ENCODE data around the gene CD160.

DNA sequence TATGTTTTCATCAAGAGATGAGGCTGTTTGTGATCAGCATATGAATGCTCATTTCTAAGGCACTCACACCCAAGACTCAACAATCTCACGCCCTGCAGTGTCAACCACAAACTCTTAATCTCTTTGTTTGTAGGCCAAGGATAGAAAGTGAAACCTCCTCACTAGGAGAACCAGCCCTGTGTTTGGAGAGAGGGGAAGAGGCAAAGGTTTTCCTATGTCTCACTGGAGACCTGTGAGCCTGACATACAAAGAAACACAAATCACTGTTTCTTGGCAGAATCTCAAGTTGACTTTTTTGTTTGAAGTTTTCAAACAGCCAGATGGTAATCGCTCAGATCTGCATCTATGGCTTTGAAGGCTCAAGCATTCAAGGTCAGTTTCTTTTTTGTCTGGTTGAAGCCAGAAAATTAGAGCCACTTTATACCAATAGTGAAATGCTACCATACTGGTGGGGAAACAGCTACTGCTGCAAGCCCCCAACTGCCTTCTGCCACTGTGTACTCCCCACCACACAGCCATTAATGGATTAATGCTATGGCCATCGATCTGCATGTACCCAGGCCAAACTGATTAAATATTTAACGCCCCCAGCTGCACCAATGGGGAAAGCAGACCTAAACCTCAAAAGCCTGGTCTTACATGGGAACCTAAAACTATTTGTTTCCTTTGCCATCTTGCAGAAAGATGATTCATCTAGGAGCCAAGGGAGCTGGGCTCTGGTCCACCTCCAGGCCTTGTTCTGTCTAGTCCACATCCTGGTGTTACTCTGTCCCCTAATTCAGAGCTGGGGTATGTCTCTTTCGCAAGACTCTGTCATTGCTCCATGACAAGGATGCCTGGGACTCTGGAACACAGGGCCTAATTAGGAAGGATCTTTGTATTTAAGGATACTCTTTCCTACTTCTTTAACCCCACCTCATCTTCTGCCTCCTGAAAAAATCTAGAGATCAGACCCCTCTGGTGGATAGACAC lies 28.4 kb upstream of the CD160 start:
- TF ChIP-seq EP300 (IDR thresholded peaks at IDR 0.05) (no peak), POLR2A (IDR thresholded peaks at IDR 0.05; ENCODE audit: low read depth) (no peak), POLR2AphosphoS5 (IDR thresholded peaks at IDR 0.05) (no peak)
- TF ChIP-seq, protein P1, sequence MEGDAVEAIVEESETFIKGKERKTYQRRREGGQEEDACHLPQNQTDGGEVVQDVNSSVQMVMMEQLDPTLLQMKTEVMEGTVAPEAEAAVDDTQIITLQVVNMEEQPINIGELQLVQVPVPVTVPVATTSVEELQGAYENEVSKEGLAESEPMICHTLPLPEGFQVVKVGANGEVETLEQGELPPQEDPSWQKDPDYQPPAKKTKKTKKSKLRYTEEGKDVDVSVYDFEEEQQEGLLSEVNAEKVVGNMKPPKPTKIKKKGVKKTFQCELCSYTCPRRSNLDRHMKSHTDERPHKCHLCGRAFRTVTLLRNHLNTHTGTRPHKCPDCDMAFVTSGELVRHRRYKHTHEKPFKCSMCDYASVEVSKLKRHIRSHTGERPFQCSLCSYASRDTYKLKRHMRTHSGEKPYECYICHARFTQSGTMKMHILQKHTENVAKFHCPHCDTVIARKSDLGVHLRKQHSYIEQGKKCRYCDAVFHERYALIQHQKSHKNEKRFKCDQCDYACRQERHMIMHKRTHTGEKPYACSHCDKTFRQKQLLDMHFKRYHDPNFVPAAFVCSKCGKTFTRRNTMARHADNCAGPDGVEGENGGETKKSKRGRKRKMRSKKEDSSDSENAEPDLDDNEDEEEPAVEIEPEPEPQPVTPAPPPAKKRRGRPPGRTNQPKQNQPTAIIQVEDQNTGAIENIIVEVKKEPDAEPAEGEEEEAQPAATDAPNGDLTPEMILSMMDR (IDR thresholded peaks at IDR 0.05): no peak

Data from esophagus muscularis mucosa (tissue), 4 donors.